ENCODE results near the gene SMAD4. TPM values are rescaled to one million over a fixed set of nuclear protein-coding genes. Genes with fewer than 3 reads are reported as not detected.

Gene SMAD4
- total RNA-seq, 2 donors from 2014 or later: 132 to 133 TPM

- TF ChIP-seq CTCF (conservative IDR thresholded peaks at IDR 0.05): no peak
- Histone ChIP-seq H3K4me1 (ENCODE audit: control insufficient read depth, insufficient read depth, low read length) (peaks cover 2% of the 10 kb centered on the region), H3K9ac (ENCODE audit: extremely low read depth, low read length, poor library complexity, severe bottlenecking) (no peak overlapping the region), H3K9me3 (ENCODE audit: control insufficient read depth, low read length) (peaks cover under 1% of the 10 kb centered on the region), H3K36me3 (ENCODE audit: control insufficient read depth, insufficient read depth, low read length) (no peaks in the 10 kb centered on the region), H3K27ac (ENCODE audit: low read depth, low read length) (no peak overlapping the region), H3K4me3 (ENCODE audit: low read length) (no peak overlapping the region), H3K27me3 (ENCODE audit: control insufficient read depth, insufficient read depth, low read length, poor library complexity, severe bottlenecking) (no peaks in the 10 kb centered on the region)
- H3K9me3 Mint-ChIP-seq: no peaks in the 10 kb centered on the region
- H3K36me3 Mint-ChIP-seq (ENCODE audit: low read depth): no peaks in the 10 kb centered on the region
- H3K4me1 Mint-ChIP-seq: peaks cover 38% of the 10 kb centered on the region
- no peak overlapping the region for H3K27ac Mint-ChIP-seq
- no peaks in the 10 kb centered on the region for H3K27me3 Mint-ChIP-seq (ENCODE audit: insufficient read depth)
- no peak for DNase-seq
- no peak overlapping the region for H3K4me3 Mint-ChIP-seq
These were observed 20.9 kb upstream of the SMAD4 start for GRCh38 chr18:51009072-51009471.

- Histone ChIP-seq H3K4me3 (ENCODE audit: low read length) (no peak overlapping the region), H3K9ac (ENCODE audit: extremely low read depth, low read length, poor library complexity, severe bottlenecking) (no peak overlapping the region), H3K9me3 (ENCODE audit: control insufficient read depth, low read length) (peaks cover 6% of the 10 kb centered on the region), H3K27ac (ENCODE audit: low read depth, low read length) (no peak overlapping the region), H3K36me3 (ENCODE audit: control insufficient read depth, insufficient read depth, low read length) (no peaks in the 10 kb centered on the region), H3K27me3 (ENCODE audit: control insufficient read depth, insufficient read depth, low read length, poor library complexity, severe bottlenecking) (no peaks in the 10 kb centered on the region), H3K4me1 (ENCODE audit: control insufficient read depth, insufficient read depth, low read length) (peaks cover 2% of the 10 kb centered on the region)
- Mint-ChIP-seq H3K36me3 (ENCODE audit: low read depth) (no peaks in the 10 kb centered on the region), H3K4me1 (peaks cover 38% of the 10 kb centered on the region), H3K4me3 (no peak overlapping the region), H3K9me3 (no peaks in the 10 kb centered on the region), H3K27me3 (ENCODE audit: insufficient read depth) (no peaks in the 10 kb centered on the region), H3K27ac (no peak overlapping the region)
- no peak for DNase-seq
- no peak for TF ChIP-seq CTCF (conservative IDR thresholded peaks at IDR 0.05)
These were observed 19.8 kb upstream of the SMAD4 start for GRCh38 chr18:51010218-51010617.

- Mint-ChIP-seq H3K36me3 (ENCODE audit: low read depth) (no peaks in the 10 kb centered on the region), H3K9me3 (no peaks in the 10 kb centered on the region), H3K4me3 (no peak overlapping the region), H3K27me3 (ENCODE audit: insufficient read depth) (no peaks in the 10 kb centered on the region), H3K27ac (no peak overlapping the region), H3K4me1 (peaks cover 23% of the 10 kb centered on the region)
- H3K27me3 ChIP-seq (ENCODE audit: control insufficient read depth, insufficient read depth, low read length, poor library complexity, severe bottlenecking): no peaks in the 10 kb centered on the region
- H3K4me1 ChIP-seq (ENCODE audit: control insufficient read depth, insufficient read depth, low read length): peaks cover under 1% of the 10 kb centered on the region
- TF ChIP-seq CTCF (conservative IDR thresholded peaks at IDR 0.05): no peak
- peaks cover 6% of the 10 kb centered on the region for H3K9me3 ChIP-seq (ENCODE audit: control insufficient read depth, low read length)
- no peak overlapping the region for H3K9ac ChIP-seq (ENCODE audit: extremely low read depth, low read length, poor library complexity, severe bottlenecking)
- DNase-seq: no peak
- 100% methylated on average over 1 to 2 of the region's 3 CpGs for WGBS, 2 experiments (ENCODE audit: insufficient coverage in 1 of 2, insufficient read length in 1 of 2)
- no peak overlapping the region for H3K27ac ChIP-seq (ENCODE audit: low read depth, low read length)
- no peak overlapping the region for H3K4me3 ChIP-seq (ENCODE audit: low read length)
- H3K36me3 ChIP-seq (ENCODE audit: control insufficient read depth, insufficient read depth, low read length): no peaks in the 10 kb centered on the region
These were observed 18.3 kb upstream of the SMAD4 start for GRCh38 chr18:51011709-51012108.
